Measurements from ENCODE around the gene PPP1R26.
"Not testable (repeated sequence)": the region's sequence is repeated elsewhere in the genome, so short reads cannot be mapped to it uniquely, and the experiment has no call there.

Gene PPP1R26, protein sequence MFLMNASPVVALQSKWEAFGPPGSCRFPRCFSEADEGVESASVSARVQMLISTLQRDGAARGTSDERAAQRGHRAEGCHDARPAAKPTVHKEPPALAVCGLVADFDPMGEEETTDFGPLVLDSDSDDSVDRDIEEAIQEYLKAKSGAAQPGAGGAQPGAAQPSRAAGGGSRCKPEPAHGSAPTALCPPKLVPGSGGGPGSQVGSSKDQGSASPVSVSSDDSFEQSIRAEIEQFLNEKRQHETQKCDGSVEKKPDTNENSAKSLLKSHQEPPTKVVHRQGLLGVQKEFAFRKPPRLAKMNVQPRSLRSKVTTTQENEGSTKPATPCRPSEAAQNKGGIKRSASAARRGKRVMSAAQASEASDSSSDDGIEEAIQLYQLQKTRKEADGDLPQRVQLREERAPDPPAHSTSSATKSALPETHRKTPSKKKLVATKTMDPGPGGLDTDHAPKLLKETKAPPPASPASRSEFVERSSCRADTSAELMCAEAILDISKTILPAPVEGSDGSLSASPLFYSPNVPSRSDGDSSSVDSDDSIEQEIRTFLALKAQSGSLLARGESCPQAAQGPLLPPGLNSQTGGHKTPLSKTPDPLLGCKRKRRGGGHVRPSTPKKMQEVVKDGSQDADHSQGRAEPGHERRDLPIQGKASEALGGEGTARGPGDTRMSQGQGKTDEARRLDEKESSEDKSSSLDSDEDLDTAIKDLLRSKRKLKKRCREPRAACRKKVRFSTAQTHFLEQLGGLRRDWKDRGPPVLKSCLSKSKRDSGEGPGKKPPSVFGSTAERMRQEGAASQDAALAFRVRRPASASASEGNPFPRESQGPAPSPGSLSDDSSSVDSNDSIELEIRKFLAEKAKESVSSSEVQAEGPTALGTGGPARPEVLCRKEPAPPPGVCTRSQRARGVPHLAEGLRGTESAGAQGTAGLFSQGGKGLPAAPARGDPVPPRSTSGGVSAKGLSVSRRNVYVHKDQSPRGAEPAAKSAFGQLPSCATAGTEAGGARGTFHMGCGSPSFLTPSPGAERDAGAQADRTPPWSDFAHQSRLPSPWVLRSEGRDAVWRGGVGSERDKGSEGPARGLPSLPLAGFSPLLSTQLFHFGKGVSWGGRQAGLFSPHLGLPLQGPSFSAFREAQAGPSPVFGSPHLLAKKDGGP (N-terminal part only)

DNA sequence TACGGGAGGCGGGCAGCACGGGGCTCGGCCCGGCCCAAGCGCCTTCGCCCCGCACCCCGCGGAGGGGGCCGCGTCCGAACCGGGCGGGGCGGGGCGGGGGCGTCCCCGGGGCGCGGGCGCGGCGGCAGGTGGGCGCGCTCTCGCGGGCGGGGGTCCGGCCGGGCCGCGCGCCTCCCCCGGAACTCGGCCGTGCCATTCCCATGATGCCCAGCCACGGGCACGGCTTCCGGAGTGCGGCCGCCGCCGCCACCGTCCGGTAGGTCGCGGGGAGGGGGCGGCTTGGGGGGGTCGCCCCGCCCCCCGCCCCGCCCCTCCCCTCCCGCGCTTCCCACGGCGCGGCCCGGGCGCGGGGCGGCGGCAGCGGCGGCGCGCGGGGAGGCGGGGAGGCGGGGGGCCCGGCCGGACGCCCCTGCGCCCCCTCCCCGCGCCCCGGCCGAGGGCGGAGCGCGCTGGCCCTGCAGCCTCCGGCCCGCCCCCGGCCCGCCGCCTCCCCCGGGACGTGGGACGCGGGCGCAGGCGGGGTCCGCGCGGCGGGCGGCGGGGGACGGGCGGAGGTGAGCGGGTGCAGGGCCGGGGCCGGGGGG lies at the start of gene PPP1R26:
TSS of gene PPP1R26 (plus strand) at position 314 of the 584 bp plus-strand sequence. CDS start 4,729 bp downstream, outside the sequence.
- DNase-seq (ENCODE audit: low spot score): no peak

DNA sequence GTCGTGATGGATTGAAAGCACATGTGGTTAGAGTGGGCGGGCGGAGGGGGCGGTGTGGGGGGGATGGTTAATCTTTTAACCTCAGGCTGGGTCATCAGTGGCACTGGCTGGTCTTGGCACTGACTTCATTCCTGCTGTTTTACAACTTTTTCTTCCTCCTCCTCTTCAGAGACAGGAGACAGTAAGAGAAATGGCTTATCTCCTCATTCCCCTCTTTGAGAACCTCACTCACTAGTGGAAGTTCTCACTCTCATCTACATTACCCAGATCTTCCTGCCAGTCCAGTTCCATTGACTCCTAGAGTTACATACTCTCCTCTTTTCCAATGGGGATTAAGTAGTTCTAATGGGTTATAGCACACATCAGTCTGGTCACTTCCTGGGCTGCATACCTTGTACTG lies 42.3 kb upstream of the PPP1R26 start:
- DNase-seq (ENCODE audit: low spot score): no peak

DNA sequence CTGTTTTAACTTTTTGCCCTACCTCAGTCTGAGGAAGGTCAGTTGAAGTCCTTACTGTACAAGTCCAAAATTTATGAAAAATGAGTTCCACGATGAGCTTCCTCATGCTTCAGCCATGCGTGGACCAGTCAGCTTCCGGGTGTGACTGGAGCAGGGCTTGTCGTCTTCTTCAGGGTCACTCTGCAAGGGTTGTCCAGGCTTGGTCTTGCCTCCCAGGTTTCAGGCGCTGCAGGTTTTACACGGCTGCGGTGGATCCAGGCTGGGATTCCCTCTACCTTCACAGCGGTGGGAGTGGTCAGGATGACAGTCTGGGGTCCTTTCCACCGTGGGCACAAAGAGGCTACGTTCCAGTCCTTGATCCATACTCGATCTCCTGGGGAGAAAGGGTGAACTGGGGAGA lies 41.9 kb upstream of the PPP1R26 start:
- not testable (repeated sequence) for DNase-seq (ENCODE audit: low spot score)

DNA sequence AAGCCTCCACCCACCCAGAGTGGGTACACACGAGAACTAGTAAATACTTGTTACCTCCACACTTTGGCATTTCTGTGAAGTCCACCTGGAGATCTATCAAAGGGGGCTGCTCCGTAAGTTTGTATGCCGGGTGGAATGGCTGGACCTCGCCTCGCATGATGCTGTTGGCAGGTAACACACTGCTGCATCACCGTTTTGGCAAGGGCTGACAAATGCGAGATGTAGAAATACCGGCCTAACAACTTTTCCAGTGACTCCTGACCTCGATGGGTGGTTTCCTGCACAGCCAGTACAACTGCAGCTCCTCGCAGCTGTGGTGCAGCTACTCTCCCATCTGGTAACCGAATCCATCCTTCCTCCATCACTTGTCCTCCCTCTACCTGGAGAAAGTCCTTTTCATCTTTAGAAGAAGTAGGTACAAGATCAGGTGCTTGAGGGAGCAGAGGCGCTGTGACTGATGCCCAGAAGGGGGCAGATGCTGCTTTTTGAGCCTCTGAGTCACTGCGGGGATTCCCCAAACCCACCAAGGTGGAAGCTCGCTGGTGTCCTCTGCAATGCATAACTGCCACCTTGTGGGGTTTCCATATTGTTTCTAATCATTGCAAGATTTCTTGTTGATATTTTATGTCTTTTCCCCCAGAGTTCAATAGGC lies 40.9 kb upstream of the PPP1R26 start:
- not testable (repeated sequence) for DNase-seq (ENCODE audit: low spot score)

DNA sequence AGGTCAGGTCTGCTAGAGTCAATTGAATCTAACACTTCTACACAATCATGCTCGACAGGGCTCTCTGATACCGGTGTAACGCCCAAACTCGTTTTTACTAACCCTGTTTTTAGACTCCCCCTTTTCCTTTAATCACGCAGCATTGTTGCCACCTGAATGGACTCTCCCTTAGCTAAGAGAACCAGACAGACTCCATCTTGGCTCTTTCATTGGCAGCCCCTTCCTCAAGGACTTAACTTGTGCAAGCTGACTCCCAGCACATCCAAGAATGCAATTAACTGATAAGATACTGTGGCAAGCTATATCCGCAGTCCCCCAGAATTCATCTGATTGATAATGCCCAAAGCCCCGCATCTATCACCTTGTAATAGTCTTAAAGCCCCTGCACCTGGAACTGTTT lies 40.1 kb upstream of the PPP1R26 start:
- not testable (repeated sequence) for DNase-seq (ENCODE audit: low spot score)

DNA sequence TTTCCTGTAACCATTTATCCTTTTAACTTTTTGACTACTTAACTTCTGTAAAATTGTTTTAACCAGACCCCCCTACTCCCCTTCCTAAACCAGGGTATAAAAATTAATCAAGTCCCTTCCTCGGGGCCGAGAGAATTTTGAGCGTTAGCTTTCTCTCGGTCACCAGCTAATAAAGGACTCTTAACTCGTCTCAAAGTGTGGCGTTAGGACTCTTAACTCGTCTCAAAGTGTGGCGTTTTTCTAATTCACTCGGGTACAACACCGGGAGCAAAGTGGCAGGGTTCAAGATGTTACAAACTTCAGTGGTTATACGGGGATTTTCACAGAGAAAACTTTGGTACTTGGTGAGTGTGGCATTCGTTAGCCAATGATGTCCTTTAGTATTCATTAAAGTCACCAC lies 39.7 kb upstream of the PPP1R26 start:
- no peak for DNase-seq (ENCODE audit: low spot score)

DNA sequence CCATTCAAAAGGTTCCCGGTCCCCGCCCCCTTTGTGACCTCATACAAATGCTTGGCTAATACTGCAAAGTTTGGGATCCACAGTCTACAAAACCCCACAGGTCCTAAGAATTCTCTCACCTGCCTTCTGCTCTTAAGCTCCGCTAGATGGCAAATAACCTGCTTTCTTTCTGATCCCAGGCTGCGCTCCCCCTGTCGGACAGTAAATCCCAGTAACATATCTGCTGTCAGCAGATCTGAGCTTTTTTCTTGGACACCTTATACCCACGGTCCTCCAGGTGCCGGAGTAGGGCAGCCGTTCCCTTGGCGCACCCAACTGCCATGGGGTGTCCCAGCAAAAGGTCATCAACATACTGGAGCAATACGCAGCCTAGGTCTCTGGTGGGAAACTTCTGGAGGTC lies 39.0 kb upstream of the PPP1R26 start:
- no peak for DNase-seq (ENCODE audit: low spot score)

DNA sequence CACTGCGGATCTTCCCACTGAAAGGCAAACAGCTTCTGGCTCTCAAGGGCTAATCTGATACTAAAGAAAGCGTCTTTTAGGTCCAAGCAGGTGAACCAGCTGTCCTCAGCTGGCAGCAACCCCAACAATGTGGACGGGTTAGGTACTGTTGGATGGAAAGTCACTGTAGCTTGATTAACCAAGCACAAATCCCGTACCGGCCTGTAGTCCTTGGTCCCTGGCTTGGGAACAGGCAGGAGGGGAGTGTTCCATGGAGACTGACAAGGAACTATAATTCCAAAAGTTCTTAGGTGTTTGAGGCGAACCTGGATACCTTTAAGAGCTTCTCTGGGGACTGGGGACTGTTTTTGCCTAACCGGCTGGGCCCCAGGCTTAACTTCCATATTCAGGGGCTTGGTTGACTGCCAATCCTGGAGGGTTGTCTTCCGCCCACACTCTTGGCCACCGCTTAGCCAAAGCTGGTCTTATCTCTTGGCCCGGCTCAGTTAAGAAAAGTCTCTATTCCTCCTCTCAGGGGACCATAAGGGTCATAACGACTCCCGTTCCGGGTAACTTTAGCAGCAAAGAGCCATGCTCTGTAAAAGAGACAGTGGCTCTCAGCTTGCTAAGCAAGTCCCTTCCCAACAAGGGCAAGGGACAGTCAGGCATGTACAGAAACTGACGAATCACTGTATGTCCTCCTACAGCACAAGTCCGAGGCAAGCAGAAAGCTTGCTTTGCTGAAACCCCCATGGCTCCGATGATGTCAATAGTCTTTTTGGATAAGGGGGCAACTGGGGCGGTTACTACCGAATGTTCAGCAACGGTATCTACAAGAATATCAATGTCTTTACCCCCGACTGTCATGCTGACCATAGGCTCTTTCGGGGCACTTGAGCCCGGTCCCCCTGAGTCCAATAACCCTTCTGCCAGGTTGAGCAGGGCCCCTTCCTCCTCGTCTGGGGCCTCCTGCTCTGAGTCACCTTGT lies 38.2 kb upstream of the PPP1R26 start:
- not testable (repeated sequence) for DNase-seq (ENCODE audit: low spot score)

DNA sequence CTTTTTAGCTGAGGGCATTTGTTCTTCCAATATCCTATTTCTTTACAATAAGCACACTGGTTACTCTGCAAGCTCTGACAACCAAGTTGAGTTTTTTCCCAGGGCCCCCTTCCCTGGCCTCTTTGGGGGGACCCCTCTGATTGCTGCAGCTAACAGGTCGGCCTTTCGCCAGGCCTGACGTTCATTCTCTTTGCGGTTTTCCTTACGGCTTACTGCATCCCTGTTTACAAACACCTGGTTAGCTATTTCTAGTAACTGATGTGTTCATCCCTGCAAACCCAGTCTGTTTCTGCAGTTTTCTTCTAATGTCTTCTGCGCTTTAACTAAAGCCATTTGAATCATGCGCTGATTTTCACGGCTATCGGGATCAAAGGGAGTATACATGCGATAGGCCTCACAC lies 37.5 kb upstream of the PPP1R26 start:
- no peak for DNase-seq (ENCODE audit: low spot score)

DNA sequence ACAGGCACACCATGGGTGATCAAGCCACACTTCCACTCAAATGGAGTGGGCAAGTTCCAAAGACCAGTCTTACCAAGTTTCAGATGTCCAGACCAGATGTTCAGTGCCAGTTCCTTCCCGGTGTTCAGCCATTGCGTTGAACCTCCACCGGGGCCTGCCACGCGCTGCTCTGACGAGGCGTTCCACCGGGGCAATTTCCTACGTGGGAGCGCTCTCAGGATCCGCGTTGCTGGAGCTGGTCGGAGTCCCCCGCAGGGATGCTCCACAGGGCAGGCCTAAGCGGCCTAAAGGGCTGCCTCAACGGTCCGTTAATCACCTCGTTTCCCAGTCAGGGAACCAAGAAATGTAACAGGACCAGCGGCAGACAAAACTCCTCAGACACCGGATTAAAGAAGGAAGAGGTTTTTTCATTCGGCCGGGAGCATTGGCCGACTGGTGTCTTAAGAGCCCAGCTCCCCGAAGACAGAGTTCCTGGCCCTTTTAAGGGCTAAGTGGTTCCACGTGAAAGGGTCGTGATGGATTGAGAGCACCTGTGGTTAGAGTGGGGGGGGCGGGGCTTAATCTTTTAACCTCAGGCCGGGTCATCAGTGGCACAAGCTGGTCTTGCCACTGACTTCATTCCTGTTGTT lies 35.7 kb upstream of the PPP1R26 start:
- no peak for DNase-seq (ENCODE audit: low spot score)

DNA sequence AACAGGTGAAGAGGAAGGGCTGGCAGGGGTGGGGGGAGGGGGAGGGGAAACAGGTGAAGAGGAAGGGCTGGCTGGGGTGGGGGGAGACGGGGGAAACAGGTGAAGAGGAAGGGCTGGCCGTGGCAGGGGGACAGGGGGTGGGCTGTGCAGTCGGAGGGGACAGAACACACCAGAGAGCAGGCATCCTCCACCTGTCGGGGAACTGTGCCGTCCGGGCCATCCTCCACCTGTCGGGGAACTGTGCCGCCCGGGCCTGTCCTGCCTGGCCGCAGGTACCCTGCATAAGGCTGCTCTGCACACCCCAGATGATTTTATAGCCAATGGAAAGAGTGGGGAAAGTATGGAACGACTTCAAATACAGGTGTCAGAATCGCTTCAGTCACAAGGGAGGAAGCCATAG lies 32.5 kb upstream of the PPP1R26 start:
- DNase-seq (ENCODE audit: low spot score): no peak

DNA sequence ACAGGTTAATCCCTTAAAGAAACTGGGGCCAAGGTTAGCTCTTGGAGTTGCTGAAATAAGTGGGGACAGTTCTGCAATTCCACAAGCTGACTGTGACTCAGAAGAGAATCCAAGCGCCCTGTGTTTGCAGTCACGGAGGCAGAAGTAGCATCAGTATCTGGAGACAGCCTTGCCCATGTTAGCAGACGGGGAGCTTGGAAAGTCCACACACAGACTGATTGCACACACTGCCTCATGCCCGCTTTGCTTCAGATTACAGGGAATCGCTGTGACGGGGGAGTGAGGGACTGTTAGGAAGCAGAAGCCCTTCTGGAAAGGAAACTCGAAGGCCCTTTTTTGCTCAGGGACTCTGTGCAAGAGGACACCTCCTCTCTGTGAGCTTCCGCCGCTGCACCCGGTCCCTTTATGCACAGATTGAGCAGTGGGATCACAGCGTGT lies 30.9 kb upstream of the PPP1R26 start:
- DNase-seq (ENCODE audit: low spot score): no peak

DNA sequence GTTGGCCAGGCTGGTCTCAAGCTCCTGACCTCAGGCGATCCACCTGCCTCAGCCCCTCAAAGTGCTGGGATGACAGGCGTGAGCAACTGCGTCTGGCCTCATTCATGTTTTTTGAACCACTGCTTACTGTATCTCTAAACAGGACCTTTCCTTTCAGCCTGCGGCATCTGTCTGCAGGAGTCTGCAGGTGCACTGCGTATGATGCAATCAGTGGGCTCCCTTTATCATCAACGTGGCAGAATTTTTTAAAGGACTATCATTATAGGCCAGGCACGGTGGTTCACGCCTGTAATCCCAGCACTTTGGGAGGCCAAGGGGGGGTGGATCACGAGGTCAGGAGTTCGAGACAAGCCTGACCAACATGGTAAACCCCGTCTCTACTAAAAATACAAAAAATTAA lies 30.1 kb upstream of the PPP1R26 start:
- not testable (repeated sequence) for DNase-seq (ENCODE audit: low spot score)

DNA sequence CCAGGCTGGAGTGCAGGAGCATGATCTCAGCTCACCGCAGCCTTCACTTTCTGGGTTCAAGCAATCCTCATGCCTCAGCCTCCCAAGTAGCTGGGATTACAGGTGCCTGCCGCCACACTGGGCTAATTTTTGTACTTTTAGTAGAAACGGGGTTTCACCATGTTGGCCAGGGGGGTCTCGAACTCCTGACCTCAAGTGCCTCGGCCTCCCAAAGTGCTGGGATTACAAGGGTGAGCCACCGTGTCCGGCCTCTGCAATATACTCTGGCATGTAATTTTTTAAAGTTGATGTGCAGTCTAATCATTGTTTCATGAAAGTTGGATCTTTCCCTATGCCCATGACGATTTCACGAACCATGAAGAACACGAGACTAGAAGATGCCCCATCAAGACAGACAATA lies 28.6 kb upstream of the PPP1R26 start:
- no peak for DNase-seq (ENCODE audit: low spot score)

DNA sequence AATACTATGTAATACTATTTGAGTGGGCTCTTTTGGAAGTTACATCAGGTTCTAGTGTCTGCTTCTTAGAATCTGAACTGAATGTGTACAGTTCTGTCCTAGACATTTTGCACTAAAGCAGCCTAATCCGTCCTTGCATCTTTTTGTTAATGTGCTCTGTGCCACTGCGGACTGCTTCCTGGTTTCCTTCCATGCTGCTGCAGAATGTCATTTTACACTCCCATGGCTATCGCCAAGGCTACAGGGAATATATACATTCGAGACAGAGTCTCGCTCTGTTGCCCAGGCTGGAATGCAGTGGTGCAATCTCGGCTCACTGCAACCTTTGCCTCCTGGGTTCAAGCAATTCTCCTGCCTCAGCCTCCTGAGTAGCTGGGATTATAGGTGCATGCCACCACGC lies 27.7 kb upstream of the PPP1R26 start:
- DNase-seq (ENCODE audit: low spot score): not testable (repeated sequence)

DNA sequence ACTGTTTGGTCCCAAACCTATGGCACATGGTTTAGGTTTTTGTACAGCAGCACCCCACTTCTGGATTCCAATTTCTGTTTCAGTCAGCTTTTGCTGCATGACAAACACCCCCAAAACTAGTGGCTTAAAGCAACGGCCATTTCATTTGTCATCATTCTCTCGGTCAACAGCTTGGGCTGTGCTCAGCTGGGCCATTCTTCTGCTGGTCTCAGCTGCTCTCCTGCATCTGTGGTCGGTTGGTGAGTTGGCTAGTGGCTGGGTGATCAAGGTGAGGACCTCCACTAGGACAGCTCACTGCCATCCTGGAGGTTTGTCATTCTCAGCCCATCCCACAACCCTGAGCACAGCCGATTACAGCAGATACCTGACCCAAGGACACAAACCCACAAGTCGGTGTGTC lies 24.8 kb upstream of the PPP1R26 start:
- DNase-seq (ENCODE audit: low spot score): no peak

DNA sequence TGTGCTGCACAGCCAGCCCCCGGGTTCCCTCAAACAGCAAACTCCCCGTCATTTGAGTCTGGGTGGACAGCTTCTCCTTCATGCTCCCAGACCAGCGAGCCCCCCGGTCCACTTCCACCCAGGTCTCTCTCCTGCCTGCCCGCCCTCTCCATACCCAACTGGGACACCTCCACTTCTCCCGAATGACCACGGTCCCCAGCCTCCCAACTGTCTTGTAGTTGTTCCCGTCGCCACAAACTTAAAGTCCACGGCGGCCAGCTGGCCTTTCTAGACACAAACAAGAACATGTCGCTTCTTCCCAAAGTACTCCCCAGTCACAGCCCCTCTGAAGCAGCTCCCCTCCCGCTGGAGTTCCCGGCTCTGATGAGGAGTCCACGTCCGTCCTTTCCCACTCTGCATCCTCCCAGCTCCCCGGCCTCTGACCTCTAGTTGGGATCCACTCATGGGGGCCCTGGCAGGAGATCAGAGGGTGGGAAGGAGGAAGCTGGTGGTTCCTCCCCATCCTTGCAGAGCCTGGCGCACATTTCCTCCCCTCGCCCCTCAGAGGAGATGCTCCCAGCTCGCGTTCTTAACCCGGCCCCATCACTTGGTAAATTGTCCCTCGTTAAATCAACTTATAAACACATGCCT lies 24.1 kb upstream of the PPP1R26 start:
- no peak for DNase-seq (ENCODE audit: low spot score)

DNA sequence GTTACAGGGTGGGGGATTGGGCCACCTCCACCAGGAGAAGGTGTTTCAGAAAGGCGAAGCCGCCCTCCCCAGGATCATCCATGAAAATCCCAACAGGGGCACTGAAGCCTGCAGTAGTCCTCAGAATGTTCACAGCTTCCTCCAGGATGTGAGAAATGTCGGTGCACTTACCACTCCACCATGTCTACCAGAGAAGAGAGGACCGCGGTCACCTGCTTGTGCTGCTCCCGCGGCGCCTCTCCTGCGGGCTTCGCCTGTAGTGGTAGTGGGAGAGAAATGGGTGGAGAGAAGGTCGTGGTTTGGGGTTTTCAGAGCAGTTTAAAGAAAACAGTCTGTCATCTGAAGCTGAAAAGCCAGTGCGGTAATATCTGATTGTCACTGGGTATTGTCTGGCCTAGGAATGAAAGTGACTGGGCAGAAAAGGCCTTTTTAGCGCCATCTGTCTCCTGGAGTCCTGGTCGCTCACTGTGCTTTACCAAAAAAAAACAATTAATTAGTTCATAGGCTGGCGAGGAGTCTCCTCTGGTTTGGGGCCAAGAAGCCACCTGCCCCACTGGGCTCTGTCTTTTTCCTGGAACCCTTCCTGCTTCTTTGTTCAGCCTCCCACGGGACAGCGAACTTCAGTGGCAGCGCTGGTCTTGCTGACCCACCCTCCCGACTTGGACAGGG lies 23.0 kb upstream of the PPP1R26 start:
- no peak for DNase-seq (ENCODE audit: low spot score)

DNA sequence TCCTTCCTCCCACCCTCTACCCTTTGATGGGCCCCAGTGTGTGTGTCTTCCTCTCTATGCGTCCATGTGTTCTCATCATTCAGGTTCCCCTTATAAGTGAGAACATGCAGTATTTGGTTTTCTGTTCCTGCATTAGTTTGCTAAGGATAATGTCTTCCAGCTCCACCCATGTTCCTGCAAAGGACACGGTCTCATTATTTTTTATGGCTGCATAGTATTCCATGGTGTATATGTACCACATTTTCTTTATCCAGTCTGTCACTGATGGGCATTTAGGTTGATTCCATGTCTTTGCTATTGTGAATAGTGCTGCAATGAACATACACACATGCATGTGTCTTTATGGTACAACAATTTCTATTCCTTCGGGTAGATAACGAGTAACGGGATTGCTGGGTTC lies 21.1 kb upstream of the PPP1R26 start:
- DNase-seq (ENCODE audit: low spot score): not testable (repeated sequence)
